ENCODE data around the gene FAM25A.
A peak's percentile ranks its signal among the peaks of the same experiment; 100 is the strongest.
"Not testable (repeated sequence)": the region's sequence is repeated elsewhere in the genome, so short reads cannot be mapped to it uniquely, and the experiment has no call there.

The FAM25A gene

GRCh38 chr10:87020056-87020455, at the start of gene FAM25A:
TSS of gene FAM25A (plus strand) at chr10:87020294. CDS start at chr10:87020325, 31 bp downstream.
- not testable (repeated sequence) for FAIRE-seq; DNase-seq (ENCODE audit: low spot score)

GRCh38 chr10:86970982-86971231, 49.2 kb upstream of the FAM25A start:
- FAIRE-seq (no peak), DNase-seq (ENCODE audit: low spot score) (no peak)

GRCh38 chr10:86971232-86971991, 48.7 kb upstream of the FAM25A start:
- DNase-seq (ENCODE audit: low spot score) = peak; percentile 76
- FAIRE-seq = peak; percentile 50

- FAIRE-seq (no peak), DNase-seq (ENCODE audit: low spot score) (no peak)
These were observed 47.3 kb upstream of the FAM25A start for GRCh38 chr10:86972613-86973380.

DNA sequence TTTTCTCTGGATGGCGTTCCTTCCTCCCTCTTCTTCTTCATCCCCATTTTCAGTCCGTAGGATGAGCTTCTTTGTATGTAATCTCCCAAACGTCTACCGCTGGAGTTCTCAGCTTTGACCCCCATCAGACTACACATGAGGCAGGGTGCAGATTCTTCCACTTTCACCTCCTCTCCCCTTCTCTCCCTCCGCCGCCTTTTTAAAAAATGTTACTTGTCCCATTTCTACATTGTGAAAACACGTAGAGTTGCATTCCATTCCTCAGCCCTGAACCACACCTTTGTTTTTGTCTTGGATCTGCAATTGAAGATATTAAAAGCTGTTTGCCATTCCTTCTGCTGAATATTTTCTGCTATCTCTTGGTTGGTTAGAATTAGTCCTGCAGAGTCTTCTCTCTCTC, 45.6 kb upstream of the FAM25A start:
- DNase-seq (ENCODE audit: low spot score) (no peak), FAIRE-seq (no peak)

GRCh38 chr10:86976362-86977056, 43.6 kb upstream of the FAM25A start:
- no peak for FAIRE-seq

GRCh38 chr10:86978457-86978856, 41.6 kb upstream of the FAM25A start:
- not testable (repeated sequence) for DNase-seq (ENCODE audit: low spot score); FAIRE-seq

More at GRCh38 chr10:86976362-86977056, 43.6 kb upstream of the FAM25A start:
- no peak for DNase-seq (ENCODE audit: low spot score)

GRCh38 chr10:86979296-86979818, 40.7 kb upstream of the FAM25A start:
- FAIRE-seq (no peak), DNase-seq (ENCODE audit: low spot score) (no peak)

DNA sequence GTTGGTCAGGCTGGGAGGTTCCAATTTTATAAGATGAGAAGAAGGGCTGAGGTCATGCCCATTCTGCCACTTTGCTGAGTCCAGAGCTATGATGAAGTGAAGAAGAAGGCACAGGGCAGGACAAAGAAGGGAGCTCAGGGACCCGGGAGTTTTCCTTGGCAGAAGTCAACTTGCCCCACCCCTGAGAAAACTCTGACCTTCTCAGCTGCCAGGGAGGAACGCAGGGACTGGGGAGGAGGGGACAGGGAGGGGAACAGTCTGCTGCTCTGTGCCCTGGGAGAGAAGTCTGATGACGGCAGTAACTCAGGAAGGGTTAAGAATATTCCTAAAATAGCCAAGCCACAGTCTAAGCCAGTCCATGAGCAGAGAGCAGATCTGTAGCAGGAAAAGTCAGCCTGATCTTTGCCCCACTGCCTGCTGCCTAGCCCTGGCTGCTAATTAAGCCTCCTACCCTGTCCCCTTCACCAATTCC, 40.1 kb upstream of the FAM25A start:
- FAIRE-seq (no peak), DNase-seq (ENCODE audit: low spot score) (no peak)

DNA sequence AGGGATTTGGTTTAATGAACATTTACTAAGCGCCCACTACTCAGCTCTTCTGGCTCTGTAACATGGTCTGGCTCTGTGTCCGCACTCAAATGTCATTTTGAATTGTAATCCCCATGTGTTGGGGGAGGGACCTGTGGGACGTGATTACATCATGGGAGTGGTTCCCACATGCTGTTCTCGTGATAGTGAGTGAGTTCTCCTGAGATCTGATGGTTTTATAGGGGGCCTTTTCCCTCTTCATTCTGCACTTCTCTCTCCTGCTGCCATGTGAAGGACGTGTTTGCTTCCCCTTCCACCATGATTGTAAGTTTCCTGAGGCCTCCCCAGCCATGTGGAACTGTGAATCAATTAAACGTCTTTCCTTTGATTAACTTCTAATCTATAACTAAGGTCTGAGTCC, 39.1 kb upstream of the FAM25A start:
- not testable (repeated sequence) for FAIRE-seq; DNase-seq (ENCODE audit: low spot score)

DNA sequence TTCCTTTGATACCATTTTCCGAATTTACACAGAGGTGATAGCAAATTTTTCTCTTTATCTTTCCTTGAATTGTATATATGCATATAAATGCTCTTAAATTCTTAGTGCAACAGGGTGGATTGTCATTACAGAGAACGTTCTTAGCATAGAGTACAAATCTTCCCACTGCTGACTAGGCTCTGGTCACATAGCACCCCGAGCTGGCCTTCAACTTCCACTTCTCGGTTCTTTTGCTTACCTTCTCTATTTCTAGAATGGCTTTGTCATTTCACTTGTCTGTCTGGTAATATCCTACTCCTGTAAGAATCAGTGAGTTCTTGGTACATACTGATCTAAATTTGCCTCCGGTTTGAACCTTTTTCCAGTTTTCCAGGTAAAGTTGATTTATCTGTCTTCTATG, 38.4 kb upstream of the FAM25A start:
- no peak for FAIRE-seq
- DNase-seq (ENCODE audit: low spot score) = no peak

- not testable (repeated sequence) for DNase-seq (ENCODE audit: low spot score); FAIRE-seq
These were observed 35.6 kb upstream of the FAM25A start for GRCh38 chr10:86984498-86984897.

GRCh38 chr10:86988520-86988919, 31.6 kb upstream of the FAM25A start:
- FAIRE-seq (no peak), DNase-seq (ENCODE audit: low spot score) (no peak)

GRCh38 chr10:86991362-86991761, 28.7 kb upstream of the FAM25A start:
- DNase-seq (ENCODE audit: low spot score) = not testable (repeated sequence)
- FAIRE-seq = peak; percentile 76

GRCh38 chr10:86992456-86992855, 27.6 kb upstream of the FAM25A start:
- DNase-seq (ENCODE audit: low spot score) (no peak), FAIRE-seq (no peak)

DNA sequence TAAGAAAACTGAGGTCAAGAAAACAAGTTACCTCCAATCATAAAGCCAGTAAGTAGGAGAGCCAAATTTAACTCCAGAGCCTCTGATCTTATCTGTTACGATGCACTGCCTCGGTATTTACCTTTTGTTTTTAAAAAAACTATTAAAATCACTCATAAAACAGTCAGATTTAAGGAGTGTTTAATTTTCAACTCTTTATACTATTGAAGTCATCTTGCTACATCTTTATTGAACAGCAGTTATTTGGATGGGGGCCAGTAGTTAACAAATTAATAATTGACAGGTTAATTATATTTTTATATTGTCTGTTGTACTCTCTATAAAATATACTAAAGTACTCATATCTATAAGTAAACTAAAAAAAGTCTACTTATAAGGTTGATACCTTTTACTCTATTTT, 27.2 kb upstream of the FAM25A start:
- FAIRE-seq (peak; percentile 53), DNase-seq (ENCODE audit: low spot score) (no peak)

- not testable (repeated sequence) for FAIRE-seq; DNase-seq (ENCODE audit: low spot score)
These were observed 20.2 kb upstream of the FAM25A start for GRCh38 chr10:86999802-87000403.

- no peak for DNase-seq (ENCODE audit: low spot score)
- FAIRE-seq = no peak
These were observed 19.6 kb upstream of the FAM25A start for GRCh38 chr10:87000491-87000890.

- not testable (repeated sequence) for FAIRE-seq; DNase-seq (ENCODE audit: low spot score)
These were observed 13.0 kb upstream of the FAM25A start for GRCh38 chr10:87007124-87007523.

DNA sequence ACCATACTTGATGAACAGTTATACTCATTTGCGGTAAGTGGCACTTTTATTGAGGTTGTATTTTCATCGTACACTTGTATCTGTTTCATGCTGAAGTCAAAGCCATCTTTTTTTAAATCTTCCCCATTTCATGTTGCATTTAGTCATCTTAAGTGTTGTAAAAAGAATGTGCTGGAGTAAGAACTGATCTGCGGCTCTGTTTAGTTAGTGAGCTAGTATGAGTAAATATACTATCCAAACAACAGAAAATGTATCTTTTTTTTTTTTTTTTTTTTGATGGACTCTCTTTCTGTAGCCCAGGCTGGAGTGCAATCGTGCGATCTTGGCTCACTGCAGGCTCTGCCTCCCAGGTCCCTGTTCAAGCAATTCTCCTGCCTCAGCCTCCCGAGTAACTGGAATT, 12.4 kb upstream of the FAM25A start:
- not testable (repeated sequence) for FAIRE-seq; DNase-seq (ENCODE audit: low spot score)

DNA sequence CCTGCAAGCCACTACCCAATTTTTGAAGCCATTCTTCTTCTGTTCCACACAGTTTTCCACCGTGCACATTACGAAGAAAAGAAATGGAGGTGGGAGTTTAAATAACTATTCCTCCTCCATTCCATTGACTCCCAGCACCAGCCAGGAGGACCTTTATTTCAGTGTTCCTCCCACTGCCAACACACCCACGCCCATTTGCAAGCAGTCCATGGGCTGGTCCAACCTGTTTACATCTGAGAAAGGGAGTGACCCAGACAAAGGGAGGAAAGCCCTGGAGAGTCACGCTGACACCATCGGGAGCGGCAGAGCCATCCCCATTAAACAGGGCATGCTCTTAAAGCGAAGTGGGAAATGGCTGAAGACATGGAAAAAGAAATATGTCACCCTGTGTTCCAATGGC, 11.8 kb upstream of the FAM25A start:
- not testable (repeated sequence) for FAIRE-seq; DNase-seq (ENCODE audit: low spot score)
